GM19193 (cell line): Measurements from ENCODE around the gene KLHDC10.

Experiments
- POLR2A ChIP-seq: IDR thresholded peaks from 4 replicates; pipeline ENCODE4 v1.6.1; 2011; ENCODE audit not compliant: insufficient read depth, insufficient read length; ENCODE audit errors: extremely low read depth

KLHDC10 gene

GRCh38 chr7:130070861-130071622, 708 bp downstream of the KLHDC10 start:
- no peak for TF ChIP-seq POLR2A

- no peak for TF ChIP-seq POLR2A
Measured at GRCh38 chr7:130071701-130072622, 1.6 kb downstream of the KLHDC10 start.

- no peak for TF ChIP-seq POLR2A
Measured at GRCh38 chr7:130079846-130080394, 9.6 kb downstream of the KLHDC10 start.

- no peak for TF ChIP-seq POLR2A
Measured at GRCh38 chr7:130084037-130084875, 13.9 kb downstream of the KLHDC10 start.

- no peak for TF ChIP-seq POLR2A
Measured at GRCh38 chr7:130086938-130087337, 16.6 kb downstream of the KLHDC10 start.

GRCh38 chr7:130087364-130087763, 17.0 kb downstream of the KLHDC10 start:
- no peak for TF ChIP-seq POLR2A

GRCh38 chr7:130090745-130091532, 20.6 kb downstream of the KLHDC10 start:
- no peak for TF ChIP-seq POLR2A

GRCh38 chr7:130091999-130092398, 21.7 kb downstream of the KLHDC10 start:
- no peak for TF ChIP-seq POLR2A

DNA sequence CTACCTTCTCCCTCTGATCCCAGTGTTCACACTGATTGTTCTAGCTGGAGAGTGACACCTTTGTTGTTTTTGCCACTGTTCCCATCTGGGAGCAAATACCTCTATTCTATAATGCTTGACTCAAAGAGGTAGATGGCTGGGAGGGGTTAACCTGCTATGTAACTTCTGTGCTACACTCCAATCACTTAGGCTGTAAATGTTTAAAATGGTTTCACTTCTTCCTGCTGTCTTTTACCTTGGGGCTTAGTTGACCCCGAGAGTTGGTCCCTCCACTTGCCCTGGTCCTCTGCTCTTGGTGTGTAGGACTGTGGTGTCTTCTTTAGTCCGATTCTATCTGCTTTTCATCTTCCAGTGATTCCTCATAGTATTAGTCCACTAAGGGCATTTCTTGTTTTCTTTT, 22.3 kb downstream of the KLHDC10 start:
- no peak for TF ChIP-seq POLR2A

DNA sequence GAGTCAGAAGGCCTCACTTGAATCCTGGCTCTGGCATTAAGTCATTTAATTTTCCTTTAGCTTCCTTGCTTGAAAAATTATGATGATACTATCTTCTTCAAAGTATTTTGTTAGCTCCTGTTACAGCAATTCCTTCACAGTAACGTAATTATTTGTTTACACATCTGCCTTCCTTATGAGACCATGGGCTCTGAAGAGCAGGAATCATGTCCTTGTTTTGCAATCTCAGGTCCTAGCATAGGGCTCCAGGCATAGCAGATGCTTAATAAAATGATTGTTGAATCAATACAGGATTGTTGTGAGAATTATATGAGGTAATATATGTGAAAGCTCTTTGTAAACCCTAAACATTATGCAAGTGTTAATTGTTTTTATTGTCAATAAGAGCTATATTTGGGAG, 25.5 kb downstream of the KLHDC10 start:
- no peak for TF ChIP-seq POLR2A

- TF ChIP-seq POLR2A: no peak
Measured at GRCh38 chr7:130096243-130096827, 26.0 kb downstream of the KLHDC10 start.

- no peak for TF ChIP-seq POLR2A
Measured at GRCh38 chr7:130099331-130099730, 29.0 kb downstream of the KLHDC10 start.

GRCh38 chr7:130102588-130102987, 32.3 kb downstream of the KLHDC10 start:
- TF ChIP-seq POLR2A: no peak
